Raji (cell line): Measurements from ENCODE around the gene PRR33.

Experiments used
- POLR2A ChIP-seq: IDR thresholded peaks from 2 replicates; pipeline ENCODE4 v1.6.1; 2011; ENCODE audit warnings: low read depth, low read length, control low read depth; ENCODE audit not compliant: insufficient read depth

The PRR33 gene

DNA sequence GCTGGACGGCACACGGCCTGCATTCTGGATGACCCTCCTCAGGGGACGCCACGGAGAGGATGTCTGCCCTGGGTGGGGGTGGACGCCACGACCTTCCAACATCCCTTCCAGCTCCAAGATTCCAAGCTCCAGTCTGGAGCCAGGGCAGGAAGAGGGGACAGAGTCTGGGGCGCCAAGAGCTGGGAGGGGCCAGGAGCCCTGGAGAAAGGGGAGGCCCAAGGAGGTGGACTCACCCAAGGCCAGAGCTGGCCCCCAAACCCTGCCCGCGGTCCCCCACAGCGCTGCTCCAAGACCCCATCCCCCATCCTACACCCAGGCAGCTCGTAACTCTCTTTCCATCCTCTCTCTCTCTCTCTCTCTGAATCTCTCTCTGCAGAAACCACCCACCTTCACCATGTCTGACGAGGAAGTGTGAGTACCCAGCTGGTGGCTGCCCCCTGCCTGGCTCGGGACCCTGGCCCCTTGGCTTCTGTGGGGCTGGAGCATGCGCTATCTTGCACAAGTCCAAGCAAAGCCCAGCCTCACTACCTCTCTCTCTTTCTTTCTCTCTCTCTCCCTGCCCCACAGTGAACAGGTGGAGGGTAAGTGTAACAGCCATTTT lies 30.9 kb upstream of the PRR33 start:
- TF ChIP-seq POLR2A: no peak

DNA sequence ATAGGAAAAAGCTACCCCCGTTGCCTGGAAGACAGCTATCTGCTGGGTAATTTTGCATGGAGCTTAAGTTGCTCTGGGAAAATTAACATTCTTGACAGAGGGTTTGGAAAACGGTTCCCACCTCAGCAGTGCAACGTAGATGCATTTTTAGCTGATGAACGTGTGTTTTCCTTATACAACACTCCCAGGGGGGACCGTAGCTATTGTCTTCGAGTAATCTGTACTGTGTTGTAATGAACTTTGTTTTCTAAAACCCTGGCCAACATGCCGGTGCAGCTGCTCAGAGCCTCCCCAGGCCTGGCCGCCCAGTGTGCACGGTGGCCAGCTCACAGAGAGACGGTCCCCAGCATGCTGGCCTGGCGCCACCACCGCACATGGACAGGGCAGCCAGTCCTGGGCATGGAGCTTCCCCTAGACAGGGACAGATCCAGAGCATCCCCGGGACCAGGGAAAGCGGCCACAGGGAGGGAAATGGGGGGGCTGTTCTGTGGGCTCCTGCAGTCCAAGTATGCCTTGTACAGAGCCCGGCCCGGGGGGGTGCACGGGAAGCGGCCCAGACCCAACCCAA lies 30.0 kb upstream of the PRR33 start:
- no peak for TF ChIP-seq POLR2A

DNA sequence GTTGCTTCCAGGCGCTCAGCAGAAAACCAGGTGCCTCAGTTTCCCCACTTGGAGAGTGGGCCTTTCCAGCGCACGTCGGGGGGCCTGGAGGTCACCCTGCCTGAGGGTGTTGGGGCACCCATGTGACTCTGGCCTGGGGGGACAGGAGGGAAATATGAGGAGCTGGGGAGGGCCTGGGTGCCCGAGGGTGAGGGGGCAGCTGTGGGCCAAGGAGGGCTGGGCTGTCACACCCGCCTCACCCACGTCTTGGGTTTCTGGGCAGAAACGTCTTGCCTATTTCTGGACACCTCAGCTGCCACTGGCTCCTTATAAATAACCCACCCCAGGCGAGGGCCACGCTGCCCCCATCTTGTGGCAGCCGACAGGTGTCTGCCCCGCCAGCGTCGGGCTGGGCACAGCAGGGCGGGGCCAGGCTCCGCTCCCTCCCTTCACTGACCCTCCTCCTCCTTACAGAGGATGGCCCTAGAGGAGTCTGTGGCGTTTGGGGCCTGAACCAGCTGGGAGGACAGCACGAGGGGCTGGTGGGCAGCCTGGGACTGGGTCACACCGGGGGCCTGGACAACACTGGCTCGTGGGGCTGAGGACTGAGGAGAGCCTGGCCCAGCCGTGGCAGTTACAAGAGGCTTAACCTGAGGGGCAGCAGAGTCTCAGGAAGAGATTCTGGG lies 29.3 kb upstream of the PRR33 start:
- no peak for TF ChIP-seq POLR2A

DNA sequence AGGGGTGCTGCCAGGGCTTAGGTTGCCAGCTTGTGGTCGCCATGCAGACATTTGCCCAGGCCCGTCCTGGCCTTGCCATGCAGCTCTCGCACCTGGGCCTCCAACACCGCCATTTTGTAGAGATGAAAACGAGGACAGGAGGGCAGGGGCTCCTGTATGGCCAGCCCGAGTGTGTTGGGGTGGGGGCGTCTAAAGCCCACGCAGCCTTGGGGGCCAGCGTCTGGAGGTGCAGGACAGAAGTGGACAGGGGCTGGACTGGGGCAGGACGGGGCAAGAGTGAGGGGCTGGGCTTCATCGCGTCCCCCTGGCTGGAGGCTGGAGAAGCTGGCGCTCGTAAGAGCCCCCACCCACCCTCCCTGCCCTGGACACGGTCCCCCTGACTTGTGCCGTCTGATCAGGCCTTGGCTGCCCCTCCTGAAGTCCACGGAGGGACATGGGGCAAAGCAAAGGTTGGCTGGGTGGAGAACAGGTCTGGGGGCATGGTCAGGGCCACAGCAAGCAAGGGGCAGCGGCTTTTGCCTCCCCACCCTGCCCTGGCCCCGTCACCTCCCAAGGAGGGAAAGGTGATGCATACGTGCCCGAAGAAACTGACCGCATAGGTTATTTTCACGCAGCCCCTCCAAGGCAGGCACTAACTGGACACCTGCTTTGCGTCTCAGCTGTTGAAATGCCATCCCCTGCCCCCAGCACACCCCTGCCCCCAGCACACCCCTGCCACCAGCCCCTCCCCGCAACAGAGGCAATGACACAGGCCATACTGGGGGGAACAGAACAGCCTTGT lies 28.6 kb upstream of the PRR33 start:
- no peak for TF ChIP-seq POLR2A

DNA sequence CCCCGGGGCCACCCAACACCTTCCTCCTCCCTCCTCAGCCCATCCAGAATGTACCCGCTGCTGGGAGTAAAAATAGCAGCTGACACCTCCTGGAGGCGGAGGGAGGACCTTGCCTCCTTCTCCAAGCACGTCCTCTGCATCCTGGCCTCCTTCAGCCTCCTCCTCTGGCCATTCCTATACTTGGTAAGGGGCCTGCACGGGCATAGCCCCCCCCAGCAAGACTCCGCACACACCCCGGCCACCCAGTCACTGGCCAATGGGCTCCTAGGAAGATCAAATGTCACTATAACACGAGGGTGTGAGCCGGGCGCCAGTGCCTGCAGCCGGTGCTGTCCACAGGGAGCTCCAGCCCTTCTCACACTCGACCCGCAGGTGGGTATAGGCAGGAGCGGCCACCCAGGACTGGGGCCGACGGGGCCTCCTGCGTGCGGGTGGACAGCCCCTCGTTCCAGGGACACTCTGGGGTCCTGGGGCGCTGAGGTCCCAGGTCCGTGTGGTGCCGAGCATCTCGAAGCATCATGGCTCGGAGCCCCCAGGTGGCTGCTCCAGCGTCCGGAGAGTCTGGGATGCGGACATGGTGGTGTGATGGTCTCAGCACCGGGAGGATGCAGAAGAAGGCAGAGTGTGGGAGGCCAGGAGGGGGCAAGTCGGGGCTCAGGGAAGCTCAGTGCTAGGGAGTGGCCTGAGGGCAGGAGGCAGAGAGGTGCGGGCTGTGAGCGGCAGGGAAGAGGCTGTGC lies 27.9 kb upstream of the PRR33 start, which contains the start of gene TNNT3:
Gene TNNT3, plus strand, starts transcription at position 313 of the 737 bp plus-strand sequence. CDS start 3,172 bp downstream, outside the sequence.
- no peak for TF ChIP-seq POLR2A

DNA sequence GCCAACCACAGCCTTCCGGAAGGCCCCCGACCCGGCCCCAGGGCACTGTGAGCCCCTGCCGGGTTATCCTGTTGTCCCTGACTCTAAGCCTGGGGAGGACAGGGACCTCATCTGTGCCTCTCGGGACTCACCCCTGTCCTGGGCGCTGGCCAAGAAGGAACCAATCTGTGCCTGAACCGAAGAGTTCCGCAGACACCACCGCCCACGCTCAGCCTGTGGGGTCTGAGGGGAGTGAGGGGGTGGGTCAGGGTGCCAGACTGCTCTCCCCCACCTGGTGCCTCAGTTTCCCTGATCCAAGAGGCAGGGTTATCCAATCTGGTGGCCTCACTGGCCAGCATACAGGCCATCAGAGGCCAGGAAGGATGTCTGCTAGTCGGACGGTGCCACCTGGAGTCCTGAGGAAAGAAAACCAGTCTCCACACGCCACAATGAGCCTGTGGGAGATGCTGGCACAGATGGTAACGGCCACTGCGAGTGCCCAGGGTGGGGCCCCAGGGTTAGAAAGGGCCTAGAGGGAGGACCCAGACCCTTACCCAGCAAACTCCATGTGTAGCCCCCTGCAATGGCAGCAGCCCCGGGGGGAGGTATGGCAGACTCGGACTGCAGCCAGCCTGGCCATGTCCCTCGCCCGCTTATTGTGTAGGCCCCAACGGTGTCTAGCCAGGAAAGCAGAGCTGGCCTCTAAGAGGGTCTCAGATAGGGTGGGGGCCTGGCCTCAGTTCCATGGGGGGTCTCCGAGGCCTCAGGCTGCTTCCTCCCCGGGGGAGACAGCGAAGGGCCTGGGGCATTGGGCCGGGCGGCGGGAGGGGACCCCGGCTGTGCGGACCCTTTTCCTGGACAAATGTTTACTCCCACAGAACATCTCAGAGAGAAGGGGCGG lies 27.0 kb upstream of the PRR33 start:
- no peak for TF ChIP-seq POLR2A

DNA sequence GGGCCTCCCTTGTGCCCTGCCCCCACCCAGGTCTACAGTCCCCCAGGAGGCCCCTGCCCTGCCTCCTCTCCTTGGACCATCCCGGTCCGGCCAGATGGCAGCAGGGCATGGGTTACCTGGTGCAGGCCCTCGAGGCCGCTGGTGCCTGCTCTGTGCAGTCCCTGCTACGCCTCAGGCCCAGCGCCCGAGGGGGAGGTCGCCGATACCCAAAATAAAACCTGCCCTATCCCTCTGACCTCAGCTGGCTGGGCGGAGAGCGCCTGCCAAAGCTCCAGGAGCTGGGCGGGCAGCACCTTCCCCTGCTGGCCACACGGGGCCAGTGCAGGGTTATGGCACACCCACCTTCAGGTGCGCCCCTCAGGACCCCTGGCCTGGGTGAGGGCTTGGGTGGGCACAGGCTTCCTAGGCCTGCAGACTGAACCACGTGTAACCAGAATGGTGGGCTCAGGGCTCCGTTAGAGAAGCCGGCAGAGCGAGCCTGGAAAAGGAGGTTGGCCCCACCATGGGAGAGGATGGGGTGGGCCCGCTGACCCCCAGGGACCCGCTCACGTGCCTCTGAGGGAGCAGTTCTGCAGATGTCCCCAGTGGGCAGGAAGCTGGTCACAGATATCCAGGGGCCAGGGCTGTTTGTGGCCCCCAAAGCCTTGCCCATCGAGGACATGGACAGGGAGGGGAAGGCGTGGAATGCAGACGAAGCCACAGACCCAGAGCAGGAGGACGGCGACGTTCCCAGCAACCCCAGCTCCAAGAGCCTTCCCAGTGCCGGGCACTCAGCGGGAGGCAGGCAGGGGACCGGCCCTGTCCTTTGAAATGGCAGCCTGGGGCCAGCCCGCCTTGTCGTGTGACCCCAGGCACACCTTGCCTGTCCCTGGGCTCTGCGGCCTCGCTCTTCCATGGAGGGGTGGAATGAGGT lies 26.1 kb upstream of the PRR33 start:
- no peak for TF ChIP-seq POLR2A

DNA sequence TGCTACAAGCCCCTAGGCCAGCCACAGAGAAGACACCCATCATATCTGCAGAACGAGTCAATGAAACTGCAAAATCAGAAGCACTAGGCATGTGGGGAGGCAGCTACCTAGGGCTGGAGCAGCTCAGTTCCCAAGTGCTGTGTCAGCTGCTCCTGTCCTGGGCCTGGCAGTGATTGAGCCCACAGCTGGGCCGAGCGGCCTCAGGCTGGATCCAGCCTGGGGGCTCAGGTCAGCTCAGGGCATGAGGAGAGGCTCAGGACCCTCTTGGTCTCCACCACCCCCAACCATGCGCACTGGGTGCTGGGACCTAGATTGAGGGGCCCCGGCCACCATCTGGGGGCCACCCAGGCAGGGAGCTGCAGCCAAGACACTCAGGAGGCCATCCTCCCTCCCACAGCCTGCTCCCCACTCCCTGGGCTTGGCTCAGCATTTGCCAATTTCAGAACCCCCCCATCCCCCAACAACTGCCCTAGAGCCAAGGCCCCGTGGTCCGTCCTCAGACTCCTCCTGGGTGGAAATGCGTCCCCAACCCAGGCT lies 25.4 kb upstream of the PRR33 start:
- TF ChIP-seq POLR2A: no peak

DNA sequence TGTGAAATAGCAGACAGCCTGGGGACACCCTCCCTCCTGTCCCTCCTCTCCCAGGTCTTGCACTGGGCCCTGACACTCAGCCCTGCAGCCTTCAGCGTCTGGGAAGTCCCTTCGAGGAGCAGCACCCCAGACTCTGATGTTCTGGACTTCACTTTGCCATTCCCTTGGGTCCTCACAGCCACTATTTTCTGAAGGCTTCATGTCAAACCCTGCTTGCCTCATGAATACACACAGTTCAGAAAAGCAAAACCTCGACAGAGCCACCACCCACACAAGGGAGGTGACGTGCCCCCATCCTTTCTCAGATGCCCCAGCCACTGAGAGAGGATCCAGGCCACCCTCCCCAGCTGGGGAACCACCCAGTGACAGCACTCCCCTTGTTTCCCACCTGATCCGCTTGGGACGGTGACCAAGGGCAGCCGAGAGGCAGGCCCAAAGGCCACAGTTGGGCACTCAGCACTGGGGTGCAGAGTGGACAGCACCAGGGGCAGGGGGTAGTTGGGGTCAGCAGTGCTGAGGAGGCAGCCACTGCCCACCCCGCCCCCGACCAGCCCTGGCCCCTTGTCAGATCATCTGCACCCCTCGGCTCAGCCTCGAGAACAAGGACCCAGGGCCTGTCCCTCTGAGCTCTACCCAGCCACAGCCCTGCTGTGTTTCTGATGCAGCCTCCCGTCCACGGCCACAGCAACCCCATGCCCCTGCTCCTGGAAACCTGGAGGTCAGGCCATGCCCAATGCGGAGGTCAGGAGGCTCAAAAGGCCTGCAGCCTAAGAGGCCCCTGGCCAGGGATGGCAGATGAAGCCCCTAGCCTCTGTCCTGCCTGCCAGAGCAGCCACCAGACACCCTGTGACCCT lies 24.7 kb upstream of the PRR33 start:
- no peak for TF ChIP-seq POLR2A

DNA sequence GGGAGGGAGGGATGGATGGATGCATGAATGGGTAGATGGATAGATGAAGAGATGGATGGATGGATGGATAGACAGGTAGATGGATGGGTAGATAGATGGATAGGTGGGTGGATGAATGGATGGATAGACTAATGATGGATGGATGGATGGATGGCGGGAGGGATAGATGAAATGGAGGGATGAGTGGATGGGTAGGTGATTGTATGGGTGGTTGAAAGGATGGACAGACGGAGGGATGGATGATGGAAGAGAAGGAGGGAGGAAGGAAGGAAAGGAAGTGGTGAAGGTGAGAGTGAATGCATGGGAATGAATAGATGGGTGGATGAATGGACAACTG lies 24.1 kb upstream of the PRR33 start:
- no peak for TF ChIP-seq POLR2A

DNA sequence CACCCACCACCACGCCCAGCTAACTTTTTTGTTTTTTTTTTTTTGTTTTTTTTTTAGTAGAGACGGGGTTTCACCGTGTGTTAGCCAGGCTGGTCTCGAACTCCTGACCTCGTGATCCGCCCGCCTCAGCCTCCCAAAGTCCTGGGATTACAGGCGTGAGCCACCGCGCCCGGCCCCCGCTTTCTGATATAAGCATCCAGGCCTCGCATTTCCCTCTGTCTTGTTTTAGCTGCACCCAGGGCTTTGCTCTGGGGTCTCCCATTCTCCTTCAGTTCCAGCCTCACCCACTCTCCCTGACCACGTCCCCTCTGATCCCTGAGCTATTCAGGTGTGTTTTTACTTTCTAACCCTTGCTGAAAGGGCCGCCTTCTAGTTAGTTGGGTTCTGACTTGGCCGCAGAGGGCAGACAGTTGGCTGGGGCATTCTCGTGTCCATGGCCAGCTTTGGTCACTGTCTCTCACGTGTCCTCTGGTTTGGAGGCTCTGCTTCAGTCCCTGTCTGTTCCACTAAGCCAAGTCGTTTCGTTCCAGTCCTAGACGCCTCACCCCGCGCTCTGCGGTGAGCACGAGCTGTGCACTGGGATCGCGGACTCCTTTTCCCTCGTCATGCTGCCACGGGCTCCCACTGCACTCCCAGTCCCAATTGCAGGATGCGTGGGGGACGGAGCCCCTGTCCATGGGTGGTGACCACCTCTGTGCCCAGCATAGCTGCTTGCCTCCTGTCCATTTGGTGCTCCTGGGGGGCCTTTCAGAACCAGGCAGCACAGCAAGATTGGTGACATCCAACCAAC lies 21.8 kb upstream of the PRR33 start:
- no peak for TF ChIP-seq POLR2A
